Prostate gland (tissue), 2 donors: ENCODE data around the gene THAP5. TPM values are rescaled to one million over a fixed set of nuclear protein-coding genes. Genes with fewer than 3 reads are reported as not detected.

Experiments
- DNase-seq: peaks from one replicate; pipeline ENCODE4 v3.0.0-alpha.2; 2019; ENCODE audit warnings: low spot score
- H3K27ac ChIP-seq, 2 donors: fragments of 200-600 bp; sonication (generic); 2 replicates each; pipeline ENCODE4 v1.5.1; 2017 to 2019
- H3K27me3 ChIP-seq: fragments of 200-600 bp; sonication (generic); replicated peaks from 2 replicates; pipeline ENCODE4 v1.5.1; 2019; ENCODE audit not compliant: insufficient read depth
- H3K36me3 ChIP-seq, 2 donors: fragments of 200-600 bp; sonication (generic); 1 replicate in 1 of 2; 2 replicates in 1 of 2; pipeline versions ENCODE4 v1.5.1 to v1.8.1; 2017 to 2019
- H3K4me1 ChIP-seq: fragments of 200-600 bp; sonication (generic); replicated peaks from 2 replicates; pipeline ENCODE4 v1.5.1; 2019
- H3K4me3 ChIP-seq, 2 donors: fragments of 200-600 bp; sonication (generic); 2 replicates each; pipeline ENCODE4 v1.5.1; 2017 to 2019
- H3K9me3 ChIP-seq: fragments of 200-600 bp; sonication (generic); 2 replicates; pipeline ENCODE4 v1.5.1; 2017
- POLR2A ChIP-seq: fragments of 450-650 bp; IDR thresholded peaks from one replicate; pipeline ENCODE4 v1.6.1; 2016; ENCODE audit warnings: antibody characterized with exemption, mild to moderate bottlenecking
- POLR2AphosphoS5 ChIP-seq: sonication (generic); formaldehyde crosslinking; IDR thresholded peaks from one replicate; pipeline ENCODE4 v1.6.1; 2017; ENCODE audit warnings: antibody characterized with exemption
- WGBS: methylation state at CpG from one replicate; pipeline ENCODE4 v1.1.5; 2018; 5-methylcytosine and 5-hydroxymethylcytosine counted together
- intact Hi-C: fragments of 100-400 bp; cut with DNase I; formaldehyde crosslinking; loops from one replicate; pipeline ENCODE4 v1.14.2; 2022
- total RNA-seq, 2 donors: library from RNA; depleted of rRNA; stranded (reverse); fragments of >200 nt; gene quantifications; one replicate each; pipeline ENCODE4 v1.1.0, GENCODE V29; 2016
- TF ChIP-seq, protein P1 (sequence below), 4 experiments: fragments of 200-600 bp in 2 of 4; fragments of 450-650 bp in 2 of 4; sonication (generic) in 2 of 4; IDR thresholded peaks; 1 replicate in 3 of 4; 2 replicates in 1 of 4; pipeline ENCODE4 v1.5.1; 2016 to 2019; ENCODE audit warnings: antibody characterized with exemption in 4 of 4, mild to moderate bottlenecking in 2 of 4, moderate library complexity in 2 of 4

THAP5 gene
- total RNA-seq, 2 donors from 2014 or later = 21.3 to 23.4 TPM

DNA sequence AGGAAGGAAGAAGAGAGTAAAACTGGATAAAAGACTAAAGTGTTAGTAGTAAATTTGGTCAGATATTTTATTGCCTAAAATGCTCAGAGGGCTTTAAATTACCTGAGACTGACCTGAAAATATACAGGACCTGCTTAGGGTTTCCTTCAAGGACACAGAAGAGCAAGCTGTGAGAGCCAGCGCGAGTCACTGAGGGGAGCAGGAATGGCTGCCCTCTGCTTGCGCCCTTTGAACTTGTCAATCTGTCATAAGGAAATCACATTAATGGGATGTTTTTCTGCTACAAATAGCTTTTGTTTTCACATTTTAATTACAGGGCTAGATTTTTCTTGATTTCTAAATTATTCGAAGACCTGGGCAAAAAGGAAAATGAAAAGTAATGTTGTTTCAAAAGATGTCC, 27.1 kb upstream of the THAP5 start:
- Histone ChIP-seq H3K4me3 (no peak overlapping the region), H3K4me1 (peaks cover 9% of the 10 kb centered on the region), H3K9me3 (no peaks in the 10 kb centered on the region), H3K36me3 (no peaks in the 10 kb centered on the region), H3K27ac (no peak overlapping the region), H3K27me3 (no peaks in the 10 kb centered on the region)
- no peak for DNase-seq
- TF ChIP-seq, protein P1, sequence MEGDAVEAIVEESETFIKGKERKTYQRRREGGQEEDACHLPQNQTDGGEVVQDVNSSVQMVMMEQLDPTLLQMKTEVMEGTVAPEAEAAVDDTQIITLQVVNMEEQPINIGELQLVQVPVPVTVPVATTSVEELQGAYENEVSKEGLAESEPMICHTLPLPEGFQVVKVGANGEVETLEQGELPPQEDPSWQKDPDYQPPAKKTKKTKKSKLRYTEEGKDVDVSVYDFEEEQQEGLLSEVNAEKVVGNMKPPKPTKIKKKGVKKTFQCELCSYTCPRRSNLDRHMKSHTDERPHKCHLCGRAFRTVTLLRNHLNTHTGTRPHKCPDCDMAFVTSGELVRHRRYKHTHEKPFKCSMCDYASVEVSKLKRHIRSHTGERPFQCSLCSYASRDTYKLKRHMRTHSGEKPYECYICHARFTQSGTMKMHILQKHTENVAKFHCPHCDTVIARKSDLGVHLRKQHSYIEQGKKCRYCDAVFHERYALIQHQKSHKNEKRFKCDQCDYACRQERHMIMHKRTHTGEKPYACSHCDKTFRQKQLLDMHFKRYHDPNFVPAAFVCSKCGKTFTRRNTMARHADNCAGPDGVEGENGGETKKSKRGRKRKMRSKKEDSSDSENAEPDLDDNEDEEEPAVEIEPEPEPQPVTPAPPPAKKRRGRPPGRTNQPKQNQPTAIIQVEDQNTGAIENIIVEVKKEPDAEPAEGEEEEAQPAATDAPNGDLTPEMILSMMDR (IDR thresholded peaks at IDR 0.05) = no peak
- TF ChIP-seq POLR2AphosphoS5 (no peak), POLR2A (no peak)
- WGBS = 99% methylated on average over 4 of the region's 4 CpGs
- intact Hi-C loops = no loop called here

DNA sequence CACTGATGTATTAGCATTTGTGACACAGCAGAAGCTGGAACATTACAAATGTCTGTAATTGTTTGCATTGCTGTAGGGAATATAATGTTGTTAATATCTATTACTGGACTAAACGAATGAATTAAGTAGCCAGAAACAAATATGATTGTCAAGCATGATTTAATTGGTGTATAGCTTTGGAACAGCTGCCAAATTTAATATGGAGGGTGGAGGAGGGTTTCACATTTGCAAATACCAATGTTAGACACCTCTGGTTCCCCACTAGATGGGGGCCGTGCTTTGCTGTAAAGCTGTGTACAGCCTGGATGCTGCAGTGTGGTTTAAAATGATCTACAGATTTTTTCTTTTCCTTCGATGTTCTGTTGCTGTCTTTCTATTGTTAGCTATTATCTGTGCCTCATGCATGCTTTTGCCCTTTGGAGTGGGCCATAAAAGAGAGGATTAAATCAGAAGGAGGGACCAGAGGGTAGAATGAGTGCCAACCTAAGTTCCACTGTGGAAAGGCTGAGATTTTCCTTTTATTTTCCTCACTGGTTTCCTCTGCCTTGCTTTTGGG, 23.2 kb upstream of the THAP5 start:
- no peaks in the 10 kb centered on the region for H3K27me3 ChIP-seq
- no peaks in the 10 kb centered on the region for H3K9me3 ChIP-seq
- peak; percentile 26 for DNase-seq
- intact Hi-C loops = no loop called here
- no peaks in the 10 kb centered on the region for H3K4me1 ChIP-seq
- H3K36me3 ChIP-seq = no peaks in the 10 kb centered on the region
- H3K4me3 ChIP-seq = no peak overlapping the region
- TF ChIP-seq, protein P1 (IDR thresholded peaks at IDR 0.05) = peak in 3 of 4 experiments; percentile 18 to 37 (median 30)
- TF ChIP-seq POLR2AphosphoS5 (peak; percentile 5), POLR2A (no peak)
- no peak overlapping the region for H3K27ac ChIP-seq
- WGBS = 20% methylated on average over 3 of the region's 3 CpGs

DNA sequence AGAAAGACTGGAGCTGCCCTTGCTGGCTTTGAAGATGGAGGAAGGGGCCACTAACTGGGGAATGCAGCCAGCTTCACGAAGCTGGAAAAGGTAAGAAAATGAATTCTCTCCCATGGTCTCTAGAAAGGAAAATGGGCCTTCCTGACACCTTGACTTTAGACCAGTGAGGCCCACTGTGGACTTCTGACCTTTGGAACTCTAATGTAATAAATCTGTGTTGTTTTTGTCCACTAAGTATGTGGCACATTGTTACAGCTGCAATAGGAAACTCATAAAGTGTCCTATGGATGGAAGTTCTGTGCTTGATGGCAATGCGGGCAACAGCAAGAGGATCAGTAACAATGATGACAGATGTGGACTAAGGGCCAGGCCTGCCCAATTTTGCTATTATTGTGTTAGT, 21.1 kb upstream of the THAP5 start:
- Histone ChIP-seq H3K27ac (no peak overlapping the region), H3K27me3 (no peaks in the 10 kb centered on the region), H3K4me3 (no peak overlapping the region), H3K36me3 (no peaks in the 10 kb centered on the region), H3K4me1 (no peaks in the 10 kb centered on the region), H3K9me3 (no peaks in the 10 kb centered on the region)
- no peak for DNase-seq
- 83% methylated on average over 2 of the region's 2 CpGs for WGBS
- TF ChIP-seq, protein P1 (IDR thresholded peaks at IDR 0.05) = no peak
- TF ChIP-seq POLR2AphosphoS5 = no peak
- no peak for TF ChIP-seq POLR2A
- intact Hi-C loops = no loop called here

DNA sequence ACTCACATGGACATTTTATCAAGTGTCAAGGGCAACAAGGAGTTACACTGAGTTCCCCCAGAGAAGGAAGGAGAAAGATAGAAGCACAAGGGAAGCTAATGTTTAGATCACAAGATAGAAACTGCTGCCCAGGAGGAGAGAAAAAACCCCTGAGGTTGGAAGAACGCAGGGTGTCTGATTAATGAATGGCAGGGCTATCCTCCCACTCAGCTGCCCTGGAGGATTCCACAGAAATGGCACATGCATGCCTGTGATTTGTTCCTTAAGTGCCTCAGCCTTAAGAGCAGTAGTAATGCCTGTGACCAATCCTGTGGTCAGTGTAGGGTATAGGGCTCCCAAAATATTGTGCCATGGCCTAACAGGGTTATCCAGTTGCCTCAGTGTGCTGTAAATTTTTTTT, 20.4 kb upstream of the THAP5 start:
- WGBS = 29% methylated on average over 1 of the region's 1 CpG
- Histone ChIP-seq H3K36me3 (no peaks in the 10 kb centered on the region), H3K4me1 (no peaks in the 10 kb centered on the region), H3K27ac (no peak overlapping the region), H3K9me3 (no peaks in the 10 kb centered on the region), H3K27me3 (no peaks in the 10 kb centered on the region), H3K4me3 (no peak overlapping the region)
- intact Hi-C loops = no loop called here
- TF ChIP-seq POLR2AphosphoS5 (no peak), POLR2A (no peak)
- TF ChIP-seq, protein P1 (IDR thresholded peaks at IDR 0.05) = no peak
- no peak for DNase-seq

DNA sequence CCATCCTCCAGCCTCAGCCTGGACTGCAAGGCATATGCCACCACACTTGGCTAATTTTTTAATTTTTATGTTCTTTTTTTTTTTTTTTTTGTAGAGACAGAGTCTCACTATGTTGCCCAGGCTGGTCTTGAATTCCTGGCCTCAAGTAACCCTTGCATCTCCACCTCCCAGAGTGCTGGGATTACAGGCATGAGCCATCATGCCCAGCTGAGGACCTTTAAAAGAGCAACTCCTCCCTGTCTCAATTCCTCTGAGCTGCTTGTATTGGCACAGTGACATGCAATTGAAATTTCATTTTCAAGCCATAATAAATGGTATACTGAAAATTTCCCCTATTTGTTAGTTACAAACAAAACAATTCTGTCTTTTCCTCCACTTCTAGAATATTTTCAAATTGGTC, 19.7 kb upstream of the THAP5 start:
- no peaks in the 10 kb centered on the region for H3K4me1 ChIP-seq
- TF ChIP-seq POLR2AphosphoS5 = no peak
- TF ChIP-seq, protein P1 (IDR thresholded peaks at IDR 0.05) = no peak
- no peak for TF ChIP-seq POLR2A
- no peaks in the 10 kb centered on the region for H3K36me3 ChIP-seq
- H3K4me3 ChIP-seq = no peak overlapping the region
- no peak overlapping the region for H3K27ac ChIP-seq
- no peaks in the 10 kb centered on the region for H3K9me3 ChIP-seq
- no peaks in the 10 kb centered on the region for H3K27me3 ChIP-seq
- intact Hi-C loops = no loop called here
- no peak for DNase-seq
